Lower leg skin (tissue), 3 donors: ENCODE measurements around the gene CACNA1B.

ENCODE experiments used
- CTCF ChIP-seq, 3 donors: fragments of 450-650 bp; IDR thresholded peaks; one replicate each; pipeline ENCODE4 v1.5.1; 2016; ENCODE audit warnings: antibody characterized with exemption in 3 of 3, mild to moderate bottlenecking in 3 of 3, moderate library complexity in 2 of 3
- POLR2A ChIP-seq, 2 donors: fragments of 450-650 bp; IDR thresholded peaks; one replicate each; pipeline ENCODE4 v1.6.1; 2016 to 2017; ENCODE audit warnings: antibody characterized with exemption in 2 of 2, mild to moderate bottlenecking in 1 of 2, moderate library complexity in 1 of 2

- TF ChIP-seq CTCF (IDR thresholded peaks at IDR 0.05) (no peak), POLR2A (IDR thresholded peaks at IDR 0.05) (no peak)
Measured at GRCh38 chr9:137843355-137843754, 34.2 kb upstream of the CACNA1B start.
